Stomach (tissue), 4 donors: ENCODE results near the gene NACA.

Experiments used
- CTCF ChIP-seq, 7 experiments: fragments of 450-650 bp in 4 of 7; fragments of 200-600 bp in 3 of 7; sonication (generic) in 3 of 7; IDR thresholded peaks; one replicate each; pipeline ENCODE4 v1.5.1; 2016 to 2019; ENCODE audit warnings: antibody characterized with exemption in 7 of 7, control low read depth in 2 of 7, mild to moderate bottlenecking in 1 of 7
- EP300 ChIP-seq: sonication (generic); formaldehyde crosslinking; IDR thresholded peaks from one replicate; pipeline ENCODE4 v1.6.1; 2017; ENCODE audit warnings: antibody characterized with exemption
- POLR2A ChIP-seq, 4 donors: fragments of 450-650 bp; IDR thresholded peaks; one replicate each; pipeline ENCODE4 v1.6.1; 2016; ENCODE audit warnings: antibody characterized with exemption in 4 of 4, control low read depth in 2 of 4, mild to moderate bottlenecking in 1 of 4, moderate library complexity in 1 of 4

- no peak for TF ChIP-seq POLR2A (IDR thresholded peaks at IDR 0.05)
- TF ChIP-seq CTCF (IDR thresholded peaks at IDR 0.05), result no peak
- no peak for TF ChIP-seq EP300
Observed at GRCh38 chr12:56749359-56749758, 24.3 kb upstream of the NACA start.
